ENCODE measurements around the gene EFEMP2.

EFEMP2 gene

GRCh38 chr11:65821107-65821506 lies 51.5 kb downstream of the EFEMP2 start:
- no peak for DNase-seq

GRCh38 chr11:65817835-65818680 lies 54.5 kb downstream of the EFEMP2 start:
- DNase-seq = peak; percentile 85

DNA sequence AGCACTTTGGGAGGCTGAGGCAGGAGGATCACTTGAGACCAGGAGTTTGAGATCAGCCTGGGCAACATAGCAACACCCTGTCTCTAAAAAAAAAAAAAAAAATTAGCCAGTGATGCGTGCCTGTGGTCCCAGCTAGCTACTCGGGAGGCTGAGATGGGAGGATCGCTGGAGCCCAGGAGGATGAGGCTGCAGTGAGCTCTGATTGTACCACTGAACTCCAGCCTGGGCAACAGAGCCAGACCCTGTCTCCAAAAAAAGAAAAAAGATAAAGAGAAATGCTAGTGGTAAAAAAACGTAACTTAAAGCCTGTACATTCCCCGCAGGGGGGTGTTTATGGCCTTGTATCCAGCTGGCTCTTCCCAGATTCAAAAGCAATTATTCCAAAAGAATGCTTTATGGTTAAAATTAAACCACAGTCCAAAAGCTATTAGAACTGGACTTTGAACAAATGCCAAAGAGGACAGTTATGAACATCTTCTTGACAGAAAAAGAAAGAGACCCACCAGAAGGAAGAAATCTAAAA lies 55.2 kb downstream of the EFEMP2 start:
- no peak for DNase-seq

DNA sequence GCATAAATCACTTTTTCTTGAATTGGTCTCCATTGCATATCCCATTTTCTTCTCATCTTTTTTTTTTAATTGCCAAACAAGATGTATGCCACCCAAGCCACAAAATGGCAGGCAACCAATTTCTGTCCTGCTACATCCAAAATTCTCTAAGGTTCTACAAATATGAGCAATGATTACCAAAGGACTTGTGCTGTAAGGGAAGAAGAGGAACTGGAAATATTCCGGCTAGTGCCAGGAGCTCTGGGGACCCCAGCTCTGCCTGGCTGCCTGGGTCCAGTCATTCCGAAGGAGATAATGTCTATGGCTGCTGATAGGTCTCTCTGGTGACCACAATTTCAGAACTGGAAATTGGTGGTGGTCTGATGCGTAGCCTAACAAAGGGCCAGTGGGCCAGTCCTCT lies 55.9 kb downstream of the EFEMP2 start:
- DNase-seq = no peak

All from central memory CD4-positive, alpha-beta T cell (primary cell).